HepG2 (cell line): ENCODE measurements around the gene INAFM1. TPM values are rescaled to one million over a fixed set of nuclear protein-coding genes. Genes with fewer than 3 reads are reported as not detected.
A peak's percentile ranks its signal among the peaks of the same experiment; 100 is the strongest.

Experiments
- BCLAF1 ChIP-seq: fragments of 450-650 bp; IDR thresholded peaks from 2 replicates; pipeline ENCODE4 v1.6.1; 2017; ENCODE audit warnings: mild to moderate bottlenecking
- E2F1 ChIP-seq: sonication (generic); formaldehyde crosslinking; IDR thresholded peaks from 2 replicates; pipeline ENCODE4 v1.5.0; 2020; ENCODE audit warnings: missing genetic modification reagents
- FOXJ3 ChIP-seq: sonication (generic); formaldehyde crosslinking; IDR thresholded peaks from 2 replicates; pipeline ENCODE4 v1.4.0; 2020; ENCODE audit warnings: missing genetic modification reagents, mild to moderate bottlenecking, borderline replicate concordance
- HNF1A ChIP-seq, 2 experiments: sonication (generic) in 1 of 2; formaldehyde crosslinking in 1 of 2; IDR thresholded peaks; 2 replicates each; pipeline versions ENCODE4 v1.4.0 to v1.6.1; 2016 to 2020; ENCODE audit warnings: borderline replicate concordance in 1 of 2, low read depth in 1 of 2, mild to moderate bottlenecking in 1 of 2, missing genetic modification reagents in 1 of 2
- KMT2B ChIP-seq: IDR thresholded peaks from 2 replicates; pipeline ENCODE4 v1.6.1; 2016; ENCODE audit warnings: missing genetic modification reagents, missing compliant biosample characterization
- MATR3 ChIP-seq: sonication (generic); formaldehyde crosslinking; IDR thresholded peaks from 2 replicates; pipeline ENCODE4 v1.4.0; 2020; ENCODE audit warnings: missing genetic modification reagents
- MTF1 ChIP-seq: sonication (generic); formaldehyde crosslinking; IDR thresholded peaks from 2 replicates; pipeline ENCODE4 v1.5.0; 2020; ENCODE audit warnings: missing genetic modification reagents
- NPAS2 ChIP-seq: sonication (generic); formaldehyde crosslinking; IDR thresholded peaks from 2 replicates; pipeline ENCODE4 v1.8.0; 2022; ENCODE audit warnings: mild to moderate bottlenecking, missing genetic modification reagents, borderline replicate concordance
- PATZ1 ChIP-seq: sonication (generic); formaldehyde crosslinking; IDR thresholded peaks from 2 replicates; pipeline ENCODE4 v1.4.0; 2020; ENCODE audit warnings: missing genetic modification reagents
- WIZ ChIP-seq: sonication (generic); formaldehyde crosslinking; IDR thresholded peaks from 2 replicates; pipeline ENCODE4 v1.5.1; 2020; ENCODE audit warnings: mild to moderate bottlenecking, missing genetic modification reagents
- ZNF460 ChIP-seq: sonication (generic); formaldehyde crosslinking; IDR thresholded peaks from 2 replicates; pipeline ENCODE4 v1.5.1; 2020; ENCODE audit warnings: missing genetic modification reagents, mild to moderate bottlenecking, borderline replicate concordance
- ZNF761 ChIP-seq: sonication (generic); formaldehyde crosslinking; conservative IDR thresholded peaks from 2 replicates; pipeline ENCODE4 v1.4.0; 2020; ENCODE audit warnings: mild to moderate bottlenecking, missing genetic modification reagents
- polyA plus RNA-seq, 8 experiments: library from polyadenylated mRNA; depleted of rRNA in 3 of 8; stranded (reverse) in 7 of 8; unstranded in 1 of 8; fragments of >200 nt; fragmentation: Illumina TruSeq in 4 of 8; extraction: Trizol in 4 of 8; gene quantifications; 2 replicates each; pipeline versions ENCODE4 v1.2.1 to v1.2.3, GENCODE V29; 2011 to 2016; ENCODE audit warnings: low read depth in 4 of 8, missing spikeins in 1 of 8, mixed read lengths in 1 of 8; ENCODE audit not compliant: insufficient read depth in 1 of 8
- total RNA-seq, 5 experiments: library from RNA; depleted of rRNA; stranded (reverse); fragments of >200 nt; fragmentation: Illumina TruSeq; extraction: Trizol; gene quantifications; 2 replicates each; pipeline ENCODE4 v1.2.3, GENCODE V29; 2016; ENCODE audit warnings: low read depth in 1 of 5
- TF ChIP-seq, protein P1 (sequence below): IDR thresholded peaks from 2 replicates; pipeline ENCODE4 v1.6.1; 2016; ENCODE audit warnings: low read depth
- TF ChIP-seq, protein P2 (sequence below): sonication (generic); IDR thresholded peaks from 2 replicates; pipeline ENCODE4 v1.6.1; 2016; ENCODE audit warnings: low read depth, borderline replicate concordance

The INAFM1 gene
- total and polyA plus RNA-seq, 2 of the 13 experiments (the other 11 are each of a cell fraction or from before 2014, with no cell fraction given) = 0.88 to 1.9 TPM

- no peak for TF ChIP-seq BCLAF1
- TF ChIP-seq, protein P1, sequence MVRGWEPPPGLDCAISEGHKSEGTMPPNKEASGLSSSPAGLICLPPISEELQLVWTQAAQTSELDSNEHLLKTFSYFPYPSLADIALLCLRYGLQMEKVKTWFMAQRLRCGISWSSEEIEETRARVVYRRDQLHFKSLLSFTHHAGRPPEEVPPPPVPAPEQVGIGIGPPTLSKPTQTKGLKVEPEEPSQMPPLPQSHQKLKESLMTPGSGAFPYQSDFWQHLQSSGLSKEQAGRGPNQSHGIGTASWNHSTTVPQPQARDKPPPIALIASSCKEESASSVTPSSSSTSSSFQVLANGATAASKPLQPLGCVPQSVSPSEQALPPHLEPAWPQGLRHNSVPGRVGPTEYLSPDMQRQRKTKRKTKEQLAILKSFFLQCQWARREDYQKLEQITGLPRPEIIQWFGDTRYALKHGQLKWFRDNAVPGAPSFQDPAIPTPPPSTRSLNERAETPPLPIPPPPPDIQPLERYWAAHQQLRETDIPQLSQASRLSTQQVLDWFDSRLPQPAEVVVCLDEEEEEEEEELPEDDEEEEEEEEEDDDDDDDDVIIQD = no peak
- no peak for TF ChIP-seq KMT2B (CRISPR knock-in tag)
- TF ChIP-seq, protein P2, sequence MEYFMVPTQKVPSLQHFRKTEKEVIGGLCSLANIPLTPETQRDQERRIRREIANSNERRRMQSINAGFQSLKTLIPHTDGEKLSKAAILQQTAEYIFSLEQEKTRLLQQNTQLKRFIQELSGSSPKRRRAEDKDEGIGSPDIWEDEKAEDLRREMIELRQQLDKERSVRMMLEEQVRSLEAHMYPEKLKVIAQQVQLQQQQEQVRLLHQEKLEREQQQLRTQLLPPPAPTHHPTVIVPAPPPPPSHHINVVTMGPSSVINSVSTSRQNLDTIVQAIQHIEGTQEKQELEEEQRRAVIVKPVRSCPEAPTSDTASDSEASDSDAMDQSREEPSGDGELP = peak; percentile 16; the same call in 1 of the 2 replicates
- no peak for TF ChIP-seq ZNF761
- TF ChIP-seq WIZ (CRISPR knock-in tag) = no peak
- TF ChIP-seq E2F1 = no peak
- no peak for TF ChIP-seq MATR3 (CRISPR knock-in tag)
- no peak for TF ChIP-seq FOXJ3
- TF ChIP-seq ZNF460 (CRISPR knock-in tag) = no peak
- no peak for TF ChIP-seq MTF1 (CRISPR knock-in tag)
- peak; percentile 91 for TF ChIP-seq PATZ1 (CRISPR knock-in tag)
- TF ChIP-seq NPAS2 (CRISPR knock-in tag) = no peak
- TF ChIP-seq HNF1A (IDR thresholded peaks at IDR 0.05; ENCODE audit: low read depth) = no peak
- TF ChIP-seq HNF1A (CRISPR knock-in tag; IDR thresholded peaks at IDR 0.05; ENCODE audit: borderline replicate concordance) = 0 out of 2 replicates have a peak, but pooled peaks have one; percentile 35
Observed at GRCh38 chr19:47240996-47241918, 33.4 kb upstream of the INAFM1 start (continued).
